ENCODE results near the gene LILRB1. TPM values are rescaled to one million over a fixed set of nuclear protein-coding genes. Genes with fewer than 3 reads are reported as not detected.
"Not testable (repeated sequence)": the region's sequence is repeated elsewhere in the genome, so short reads cannot be mapped to it uniquely, and the experiment has no call there.

LILRB1 gene
- total and polyA plus RNA-seq, 2 donors (not counting 3 experiments of a cell fraction or from before 2014, with no cell fraction given), result not detected

DNA sequence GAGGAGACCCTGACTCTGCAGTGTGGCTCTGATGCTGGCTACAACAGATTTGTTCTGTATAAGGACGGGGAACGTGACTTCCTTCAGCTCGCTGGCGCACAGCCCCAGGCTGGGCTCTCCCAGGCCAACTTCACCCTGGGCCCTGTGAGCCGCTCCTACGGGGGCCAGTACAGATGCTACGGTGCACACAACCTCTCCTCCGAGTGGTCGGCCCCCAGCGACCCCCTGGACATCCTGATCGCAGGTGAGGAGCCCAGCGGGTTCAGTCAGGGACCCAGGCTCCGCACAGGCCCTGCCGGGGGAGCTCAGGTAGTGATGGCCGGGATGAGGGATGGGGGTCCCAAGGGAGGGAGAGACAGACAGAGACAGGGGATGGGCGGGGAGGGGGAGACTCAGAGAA lies 2.2 kb downstream of the LILRB1 start:
- intact Hi-C loops (cut with micrococcal nuclease), result loop anchor here (5.0 kb wide), 1 partner anchor 335 kb away; no protein-coding TSS in a partner anchor

DNA sequence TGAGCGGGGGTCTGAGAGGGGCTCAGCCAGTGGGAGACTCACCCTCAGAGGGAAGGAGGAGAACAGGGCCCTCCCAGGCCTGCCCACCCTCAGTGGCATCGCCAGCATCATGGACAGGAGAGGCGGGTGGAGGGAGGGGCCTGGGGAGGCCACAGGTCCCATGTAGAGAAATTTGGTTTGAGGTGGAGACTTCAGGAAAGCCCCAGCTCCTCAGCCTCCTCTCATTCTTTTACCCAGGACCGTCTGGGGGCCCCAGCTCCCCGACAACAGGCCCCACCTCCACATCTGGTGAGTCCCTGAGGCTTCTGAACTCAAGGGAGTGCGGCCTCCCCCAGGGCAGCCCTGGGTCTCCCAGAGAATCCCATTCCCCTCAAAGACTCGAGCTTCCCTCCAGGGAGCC lies 3.1 kb downstream of the LILRB1 start:
- intact Hi-C loops (cut with micrococcal nuclease) (loop anchor here (5.0 kb wide), 1 partner anchor 336 kb away; no protein-coding TSS in a partner anchor), dilution Hi-C loops (cut with MboI; ENCODE audit: extremely low pct_ligation_motif_present, low sequenced_read_pairs) (no loop called here)
- no peaks in the 10 kb centered on the region for H4K20me1 ChIP-seq (replicated peaks; ENCODE audit: control insufficient read depth, extremely low read depth, insufficient read depth, low read length)
- H3K4me1 ChIP-seq (ENCODE audit: control insufficient read depth, extremely low read depth, insufficient read depth, low read length), result no peaks in the 10 kb centered on the region
- POLR2A ChIA-PET, result no interaction called here
- CTCF ChIA-PET, result no interaction called here
- H2AFZ ChIP-seq (ENCODE audit: low read depth, low read length), result no peak overlapping the region
- no peaks in the 10 kb centered on the region for H3K9me1 ChIP-seq (replicated peaks; ENCODE audit: control insufficient read depth, extremely low read depth, insufficient read depth, low read length)
- no peak overlapping the region for H3K4me3 ChIP-seq (replicated peaks in 1 of 3; ENCODE audit: insufficient read depth in 1 of 3, low read depth in 1 of 3, low read length in 3 of 3)
- BruUV-seq (replicated peaks), result no TSS peak
- H3K36me3 ChIP-seq (ENCODE audit: control insufficient read depth in 2 of 2, extremely low read depth in 1 of 2, insufficient read depth in 2 of 2, low read length in 2 of 2), result no peaks in the 10 kb centered on the region
- no peaks in the 10 kb centered on the region for H3K79me2 ChIP-seq (ENCODE audit: control insufficient read depth, insufficient read depth, low read length)
- no peak overlapping the region for H3K4me2 ChIP-seq (ENCODE audit: insufficient read depth, low read length)
- TF ChIP-seq, protein P1, sequence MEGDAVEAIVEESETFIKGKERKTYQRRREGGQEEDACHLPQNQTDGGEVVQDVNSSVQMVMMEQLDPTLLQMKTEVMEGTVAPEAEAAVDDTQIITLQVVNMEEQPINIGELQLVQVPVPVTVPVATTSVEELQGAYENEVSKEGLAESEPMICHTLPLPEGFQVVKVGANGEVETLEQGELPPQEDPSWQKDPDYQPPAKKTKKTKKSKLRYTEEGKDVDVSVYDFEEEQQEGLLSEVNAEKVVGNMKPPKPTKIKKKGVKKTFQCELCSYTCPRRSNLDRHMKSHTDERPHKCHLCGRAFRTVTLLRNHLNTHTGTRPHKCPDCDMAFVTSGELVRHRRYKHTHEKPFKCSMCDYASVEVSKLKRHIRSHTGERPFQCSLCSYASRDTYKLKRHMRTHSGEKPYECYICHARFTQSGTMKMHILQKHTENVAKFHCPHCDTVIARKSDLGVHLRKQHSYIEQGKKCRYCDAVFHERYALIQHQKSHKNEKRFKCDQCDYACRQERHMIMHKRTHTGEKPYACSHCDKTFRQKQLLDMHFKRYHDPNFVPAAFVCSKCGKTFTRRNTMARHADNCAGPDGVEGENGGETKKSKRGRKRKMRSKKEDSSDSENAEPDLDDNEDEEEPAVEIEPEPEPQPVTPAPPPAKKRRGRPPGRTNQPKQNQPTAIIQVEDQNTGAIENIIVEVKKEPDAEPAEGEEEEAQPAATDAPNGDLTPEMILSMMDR (IDR thresholded peaks at IDR 0.05; ENCODE audit: extremely low read depth in 1 of 2, insufficient read depth in 1 of 2, low read depth in 1 of 2, low read length in 2 of 2), result no peak
- TF ChIP-seq JUN (IDR thresholded peaks at IDR 0.05; ENCODE audit: borderline replicate concordance, insufficient read depth, insufficient read length, low read depth) (no peak), FOS (IDR thresholded peaks at IDR 0.05; ENCODE audit: borderline replicate concordance, insufficient read depth, low read length) (no peak), POLR2AphosphoS5 (IDR thresholded peaks at IDR 0.05; ENCODE audit: insufficient read depth, low read depth, low read length) (no peak), EZH2 (IDR thresholded peaks at IDR 0.05; ENCODE audit: borderline replicate concordance, low read depth, low read length, severe bottlenecking) (no peak), MYC (IDR thresholded peaks at IDR 0.05; ENCODE audit: low read depth, low read length) (no peak), POLR2A (IDR thresholded peaks at IDR 0.05; ENCODE audit: low read depth, low read length) (no peak), GATA2 (IDR thresholded peaks at IDR 0.05; ENCODE audit: insufficient read depth, insufficient read length, low read depth, low read length) (no peak)
- TF ChIP-seq, protein P2, sequence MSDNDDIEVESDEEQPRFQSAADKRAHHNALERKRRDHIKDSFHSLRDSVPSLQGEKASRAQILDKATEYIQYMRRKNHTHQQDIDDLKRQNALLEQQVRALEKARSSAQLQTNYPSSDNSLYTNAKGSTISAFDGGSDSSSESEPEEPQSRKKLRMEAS (IDR thresholded peaks at IDR 0.05; ENCODE audit: insufficient read depth, insufficient read length), result no peak
- FAIRE-seq, result no peak
- no peak overlapping the region for H3K9ac ChIP-seq (replicated peaks; ENCODE audit: extremely low read depth, insufficient read depth, low read length)
- H3K27ac ChIP-seq (ENCODE audit: insufficient read depth, low read depth, low read length), result no peak overlapping the region
- no peak for DNase-seq (ENCODE audit: low read depth, low spot score)
- no peaks in the 10 kb centered on the region for H3K9me3 ChIP-seq (replicated peaks; ENCODE audit: control insufficient read depth, insufficient read depth, low read length)
- H3K27me3 ChIP-seq (ENCODE audit: control insufficient read depth in 2 of 2, insufficient read depth in 2 of 2, low read length in 2 of 2), result no peaks in the 10 kb centered on the region

More for the DNA sequence above, 2.2 kb downstream of the LILRB1 start:
- FAIRE-seq; DNase-seq (ENCODE audit: low read depth, low spot score); dilution Hi-C loops (cut with MboI; ENCODE audit: extremely low pct_ligation_motif_present, low sequenced_read_pairs); H3K79me2 ChIP-seq (ENCODE audit: control insufficient read depth, insufficient read depth, low read length); H3K27ac ChIP-seq (ENCODE audit: insufficient read depth, low read depth, low read length); H3K9me1 ChIP-seq (replicated peaks; ENCODE audit: control insufficient read depth, extremely low read depth, insufficient read depth, low read length); H3K4me1 ChIP-seq (ENCODE audit: control insufficient read depth, extremely low read depth, insufficient read depth, low read length); H3K4me3 ChIP-seq (replicated peaks in 1 of 3; ENCODE audit: insufficient read depth in 1 of 3, low read depth in 1 of 3, low read length in 3 of 3); H3K36me3 ChIP-seq (ENCODE audit: control insufficient read depth in 2 of 2, extremely low read depth in 1 of 2, insufficient read depth in 2 of 2, low read length in 2 of 2); H2AFZ ChIP-seq (ENCODE audit: low read depth, low read length); H4K20me1 ChIP-seq (replicated peaks; ENCODE audit: control insufficient read depth, extremely low read depth, insufficient read depth, low read length); H3K9ac ChIP-seq (replicated peaks; ENCODE audit: extremely low read depth, insufficient read depth, low read length); POLR2A ChIA-PET; H3K27me3 ChIP-seq (ENCODE audit: control insufficient read depth in 2 of 2, insufficient read depth in 2 of 2, low read length in 2 of 2); BruUV-seq (replicated peaks); H3K4me2 ChIP-seq (ENCODE audit: insufficient read depth, low read length); H3K9me3 ChIP-seq (replicated peaks; ENCODE audit: control insufficient read depth, insufficient read depth, low read length); CTCF ChIA-PET: not testable (repeated sequence)

DNA sequence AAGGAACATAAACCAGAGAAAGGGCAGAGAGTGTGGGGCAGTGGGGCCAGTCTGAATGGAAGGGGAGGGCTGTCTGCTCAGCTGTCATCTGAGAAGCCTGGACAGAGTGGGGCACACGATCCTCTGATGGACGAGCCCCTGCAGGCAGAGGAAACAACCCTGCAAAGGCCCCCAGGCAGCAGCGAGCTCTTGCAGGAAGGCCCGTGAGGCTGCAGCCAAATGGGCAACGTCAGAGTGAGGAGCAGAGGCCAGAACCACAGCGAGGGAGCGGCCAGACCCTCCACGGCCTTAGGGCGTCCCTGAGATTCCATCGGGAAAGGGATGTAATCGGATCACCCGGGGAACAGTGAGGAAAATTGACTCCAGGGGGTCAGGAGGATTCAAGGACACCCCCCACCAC lies 5.8 kb downstream of the LILRB1 start:
- H3K4me3 ChIP-seq (replicated peaks in 1 of 3; ENCODE audit: insufficient read depth in 1 of 3, low read depth in 1 of 3, low read length in 3 of 3); H4K20me1 ChIP-seq (replicated peaks; ENCODE audit: control insufficient read depth, extremely low read depth, insufficient read depth, low read length); BruUV-seq (replicated peaks); H3K4me2 ChIP-seq (ENCODE audit: insufficient read depth, low read length); H3K36me3 ChIP-seq (ENCODE audit: control insufficient read depth in 2 of 2, extremely low read depth in 1 of 2, insufficient read depth in 2 of 2, low read length in 2 of 2); intact Hi-C loops (cut with micrococcal nuclease); H3K9me3 ChIP-seq (replicated peaks; ENCODE audit: control insufficient read depth, insufficient read depth, low read length); CTCF ChIA-PET; H3K27me3 ChIP-seq (ENCODE audit: control insufficient read depth in 2 of 2, insufficient read depth in 2 of 2, low read length in 2 of 2); H3K9ac ChIP-seq (replicated peaks; ENCODE audit: extremely low read depth, insufficient read depth, low read length); H3K27ac ChIP-seq (ENCODE audit: insufficient read depth, low read depth, low read length); DNase-seq (ENCODE audit: low read depth, low spot score); dilution Hi-C loops (cut with MboI; ENCODE audit: extremely low pct_ligation_motif_present, low sequenced_read_pairs); H2AFZ ChIP-seq (ENCODE audit: low read depth, low read length); H3K9me1 ChIP-seq (replicated peaks; ENCODE audit: control insufficient read depth, extremely low read depth, insufficient read depth, low read length); FAIRE-seq; H3K4me1 ChIP-seq (ENCODE audit: control insufficient read depth, extremely low read depth, insufficient read depth, low read length); POLR2A ChIA-PET; H3K79me2 ChIP-seq (ENCODE audit: control insufficient read depth, insufficient read depth, low read length): not testable (repeated sequence)
